Kasumi-1 (cell line): ENCODE results near the gene TOMM20.
A peak's percentile ranks its signal among the peaks of the same experiment; 100 is the strongest.

ENCODE experiments used
- DNase-seq, 2 experiments: peaks; one replicate each; lab custom pipeline; 2025; lab: John Stamatoyannopoulos, UW

TOMM20 gene

GRCh38 chr1:235063068-235063765 lies 65.4 kb downstream of the TOMM20 start:
- peak; percentile 68 to 69 for DNase-seq

DNA sequence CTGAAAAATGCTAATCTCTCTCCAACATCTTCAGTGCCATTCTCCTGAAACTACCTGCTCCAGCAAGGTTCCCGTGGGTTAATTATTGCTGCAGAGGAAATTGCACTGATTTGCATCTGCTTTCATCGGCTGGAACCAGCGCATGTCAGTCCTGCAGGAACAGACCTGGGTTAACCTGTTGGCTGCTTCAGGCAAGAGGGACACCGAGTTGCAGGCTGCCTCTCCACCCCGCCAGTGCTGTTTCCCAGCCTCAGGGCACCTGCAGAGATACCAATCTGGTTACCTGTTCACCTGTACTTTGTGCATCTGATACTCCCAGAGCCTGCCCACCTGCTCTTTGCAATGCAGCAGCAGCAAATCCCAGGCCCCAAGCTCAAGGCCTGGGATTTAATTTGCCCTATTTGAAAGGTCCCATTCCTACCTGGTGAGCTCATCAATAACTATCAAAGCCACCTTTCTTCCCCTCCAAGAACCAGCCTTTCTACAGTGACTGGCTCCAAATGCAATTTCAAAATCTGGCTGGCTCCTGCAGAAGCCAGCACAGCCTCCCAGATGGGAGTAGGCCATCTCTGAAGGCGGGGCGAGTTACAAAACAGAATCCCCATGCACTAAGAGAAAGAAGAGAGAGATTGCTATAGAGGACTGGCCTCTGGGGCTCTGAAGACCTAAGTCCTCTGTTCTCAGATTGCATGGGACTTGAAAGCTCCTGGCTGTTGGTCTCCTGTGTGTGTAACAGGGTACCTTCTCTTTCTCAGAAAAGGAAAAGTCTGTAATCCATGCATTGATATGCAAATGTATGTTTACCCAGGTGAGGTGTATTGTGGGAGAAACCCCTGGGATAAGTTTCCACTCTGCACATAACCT lies 67.8 kb downstream of the TOMM20 start:
- no peak for DNase-seq
